Coronary artery (tissue), 2 donors: ENCODE data around the gene KCNK2.

Experiments
- DNase-seq: peaks from one replicate; pipeline ENCODE4 v3.0.0-alpha.2; 2017; ENCODE audit warnings: low spot score
- H3K27ac ChIP-seq, 2 donors: fragments of 200-600 bp; sonication (generic); one replicate each; pipeline ENCODE4 v1.5.1; 2016 to 2019
- H3K4me3 ChIP-seq: fragments of 200-600 bp; sonication (generic); 2 replicates; pipeline ENCODE4 v1.5.1; 2016; ENCODE audit warnings: mild to moderate bottlenecking, moderate library complexity
- CTCF ChIP-seq: fragments of 200-600 bp; sonication (generic); IDR thresholded peaks from one replicate; pipeline ENCODE4 v1.5.1; 2019; ENCODE audit warnings: antibody characterized with exemption

Gene KCNK2

GRCh38 chr1:215210167-215210566 lies 127.6 kb downstream of the KCNK2 start:
- Histone ChIP-seq H3K27ac (no peak overlapping the region), H3K4me3 (no peak overlapping the region)
- no peak for DNase-seq
- no peak for TF ChIP-seq CTCF

GRCh38 chr1:215215846-215216245 lies 133.3 kb downstream of the KCNK2 start:
- DNase-seq, result no peak

GRCh38 chr1:215219372-215219771 lies 136.8 kb downstream of the KCNK2 start:
- no peak for TF ChIP-seq CTCF
- H3K4me3 ChIP-seq, result no peak overlapping the region
- DNase-seq, result no peak

More at GRCh38 chr1:215215846-215216245, 133.3 kb downstream of the KCNK2 start:
- no peak overlapping the region for H3K4me3 ChIP-seq
- TF ChIP-seq CTCF, result no peak
- H3K27ac ChIP-seq, result no peak overlapping the region

GRCh38 chr1:215220346-215220745 lies 137.8 kb downstream of the KCNK2 start:
- TF ChIP-seq CTCF, result no peak
- no peak for DNase-seq
- Histone ChIP-seq H3K27ac (no peak overlapping the region), H3K4me3 (no peak overlapping the region)

More at GRCh38 chr1:215219372-215219771, 136.8 kb downstream of the KCNK2 start:
- no peak overlapping the region for H3K27ac ChIP-seq

- no peak for DNase-seq
- TF ChIP-seq CTCF, result no peak
Observed at GRCh38 chr1:215226757-215227156, 144.2 kb downstream of the KCNK2 start.

GRCh38 chr1:215228193-215228592 lies 145.7 kb downstream of the KCNK2 start:
- H3K4me3 ChIP-seq, result no peak overlapping the region
- no peak for TF ChIP-seq CTCF
- no peak for DNase-seq
- H3K27ac ChIP-seq, result no peak overlapping the region

More at GRCh38 chr1:215226757-215227156, 144.2 kb downstream of the KCNK2 start:
- Histone ChIP-seq H3K27ac (no peak overlapping the region), H3K4me3 (no peak overlapping the region)

- Histone ChIP-seq H3K4me3 (no peak overlapping the region), H3K27ac (no peak overlapping the region)
- no peak for TF ChIP-seq CTCF
- no peak for DNase-seq
Observed at GRCh38 chr1:215241451-215241850, 158.9 kb downstream of the KCNK2 start.
